H1 (cell line): ENCODE measurements around the gene STYXL1. TPM values are rescaled to one million over a fixed set of nuclear protein-coding genes. Genes with fewer than 3 reads are reported as not detected.

Experiments used
- CTCF ChIA-PET: fragments of 300-600 bp; sonication (Branson Sonifier 250); formaldehyde crosslinking; loops from one replicate; lab custom pipeline; 2021; ENCODE audit not compliant: partially characterized antibody; lab: Charles Lee
- POLR2A ChIA-PET: fragments of 300-600 bp; sonication (Branson Sonifier 250); formaldehyde crosslinking; loops from one replicate; lab custom pipeline; 2021; ENCODE audit warnings: inconsistent platforms; ENCODE audit not compliant: partially characterized antibody; lab: Charles Lee
- DNase-seq, 2 experiments: peaks; one replicate each; pipeline versions ENCODE4 v3.0.0 to v3.0.0-alpha.2; 2010 to 2022; ENCODE audit warnings: low spot score in 2 of 2, low read depth in 1 of 2, mixed read lengths in 1 of 2
- FAIRE-seq: peaks from 2 replicates; lab custom pipeline; 2011; peaks lifted over from hg19 to GRCh38; lab: Jason Lieb, UNC
- H2AFZ ChIP-seq: 2 replicates; pipeline ENCODE4 v1.8.1; 2012; ENCODE audit warnings: low read length, inconsistent platforms
- H2AK5ac ChIP-seq: 2 replicates; pipeline ENCODE4 v1.6.1; 2013; ENCODE audit warnings: low read depth, low read length
- H2BK120ac ChIP-seq: replicated peaks from 2 replicates; pipeline ENCODE3; 2013; ENCODE audit warnings: low read depth, low read length, inconsistent platforms
- H2BK12ac ChIP-seq: 2 replicates; pipeline ENCODE4 v1.6.1; 2013; ENCODE audit warnings: low read depth, low read length
- H2BK15ac ChIP-seq: 2 replicates; pipeline ENCODE4 v1.6.1; 2013; ENCODE audit warnings: low read length
- H2BK20ac ChIP-seq: 2 replicates; pipeline ENCODE4 v1.6.1; 2013; ENCODE audit warnings: low read length
- H2BK5ac ChIP-seq: 2 replicates; pipeline ENCODE4 v1.6.1; 2013; ENCODE audit warnings: low read depth, low read length
- H3K14ac ChIP-seq: 2 replicates; pipeline ENCODE4 v1.6.1; 2013; ENCODE audit warnings: inconsistent platforms; ENCODE audit not compliant: insufficient read length
- H3K18ac ChIP-seq: 2 replicates; pipeline ENCODE4 v1.6.1; 2013; ENCODE audit warnings: low read length; ENCODE audit errors: extremely low read depth
- H3K23ac ChIP-seq: 2 replicates; pipeline ENCODE4 v1.6.1; 2013; ENCODE audit warnings: inconsistent platforms; ENCODE audit not compliant: insufficient read length
- H3K23me2 ChIP-seq: 2 replicates; pipeline ENCODE4 v1.6.1; 2013; ENCODE audit warnings: low read depth, low read length
- H3K27ac ChIP-seq: 2 replicates; pipeline ENCODE4 v1.6.1; 2011; ENCODE audit warnings: low read depth, low read length, inconsistent platforms
- H3K27me3 ChIP-seq, 4 experiments: replicated peaks in 1 of 4; 1 replicate in 1 of 4; 2 replicates in 3 of 4; pipeline versions ENCODE4 v1.6.1 to v1.8.1; 2011 to 2013; ENCODE audit warnings: low read length in 3 of 4, mild to moderate bottlenecking in 3 of 4, inconsistent platforms in 2 of 4, mixed read lengths in 2 of 4, moderate library complexity in 1 of 4; ENCODE audit not compliant: control insufficient read depth in 3 of 4, insufficient read depth in 3 of 4; ENCODE audit errors: extremely low read depth in 1 of 4
- H3K36me3 ChIP-seq, 4 experiments: 2 replicates each; pipeline versions ENCODE4 v1.6.1 to v1.8.1; 2011 to 2013; ENCODE audit warnings: mild to moderate bottlenecking in 4 of 4, low read length in 3 of 4, moderate library complexity in 2 of 4, control low read depth in 1 of 4, inconsistent platforms in 1 of 4; ENCODE audit not compliant: insufficient read depth in 4 of 4, control insufficient read depth in 2 of 4
- H3K4ac ChIP-seq: replicated peaks from 2 replicates; pipeline ENCODE3; 2013; ENCODE audit warnings: low read length, low read depth, mixed read lengths, inconsistent platforms; ENCODE audit not compliant: insufficient read length
- H3K4me1 ChIP-seq, 4 experiments: replicated peaks in 1 of 4; 1 replicate in 1 of 4; 2 replicates in 3 of 4; pipeline versions ENCODE4 v1.6.1 to v1.8.1; 2011 to 2013; ENCODE audit warnings: low read length in 3 of 4, inconsistent platforms in 2 of 4, mixed read lengths in 1 of 4; ENCODE audit not compliant: insufficient read depth in 4 of 4, control insufficient read depth in 3 of 4
- H3K4me2 ChIP-seq, 2 experiments: 2 replicates each; pipeline versions ENCODE4 v1.6.1 to v1.8.1; 2011 to 2013; ENCODE audit warnings: low read depth in 2 of 2, low read length in 2 of 2, control low read depth in 1 of 2, inconsistent platforms in 1 of 2, mild to moderate bottlenecking in 1 of 2; ENCODE audit not compliant: insufficient read depth in 1 of 2
- H3K4me3 ChIP-seq, 4 experiments: fragments of 200-600, 300-600 bp in 1 of 4; sonication (generic), shearing (Covaris generic), sonication (Bioruptor Twin) in 1 of 4; 2 replicates each; pipeline versions ENCODE4 v1.5.1 to v1.8.1; 2011 to 2016; ENCODE audit warnings: low read length in 4 of 4, low read depth in 3 of 4, control low read depth in 2 of 4, inconsistent platforms in 2 of 4, mild to moderate bottlenecking in 2 of 4, mixed read lengths in 1 of 4, moderate library complexity in 1 of 4; ENCODE audit not compliant: insufficient read depth in 2 of 4; ENCODE audit errors: extremely low read depth in 1 of 4
- H3K56ac ChIP-seq: replicated peaks from 2 replicates; pipeline ENCODE3; 2013; ENCODE audit warnings: low read depth, mild to moderate bottlenecking, mixed read lengths, low read length, inconsistent platforms; ENCODE audit not compliant: insufficient read length
- H3K79me1 ChIP-seq: 2 replicates; pipeline ENCODE4 v1.6.1; 2013; ENCODE audit warnings: low read depth, low read length, control low read depth
- H3K79me2 ChIP-seq, 2 experiments: 2 replicates each; pipeline versions ENCODE4 v1.6.1 to v1.8.1; 2012 to 2013; ENCODE audit warnings: low read length in 2 of 2, mild to moderate bottlenecking in 2 of 2, inconsistent platforms in 1 of 2; ENCODE audit not compliant: insufficient read depth in 2 of 2, control insufficient read depth in 1 of 2
- H3K9ac ChIP-seq, 4 experiments: replicated peaks in 1 of 4; 1 replicate in 1 of 4; 2 replicates in 3 of 4; pipeline versions ENCODE4 v1.6.1 to v1.8.1; 2011 to 2013; ENCODE audit warnings: low read depth in 3 of 4, low read length in 3 of 4, control low read depth in 2 of 4, mild to moderate bottlenecking in 2 of 4, moderate library complexity in 2 of 4, inconsistent platforms in 1 of 4; ENCODE audit errors: extremely low read depth in 1 of 4
- H3K9me3 ChIP-seq, 2 experiments: 2 replicates each; pipeline versions ENCODE4 v1.6.1 to v1.8.1; 2012 to 2013; ENCODE audit warnings: mild to moderate bottlenecking in 2 of 2, moderate library complexity in 2 of 2, control low read depth in 1 of 2, inconsistent platforms in 1 of 2, low read depth in 1 of 2, low read length in 1 of 2, mixed read lengths in 1 of 2; ENCODE audit not compliant: insufficient read depth in 2 of 2
- H4K20me1 ChIP-seq, 2 experiments: replicated peaks in 1 of 2; 2 replicates each; pipeline versions ENCODE3 to v1.8.1; 2011 to 2013; ENCODE audit warnings: inconsistent platforms in 2 of 2, low read length in 2 of 2, mild to moderate bottlenecking in 1 of 2; ENCODE audit not compliant: insufficient read depth in 2 of 2, control insufficient read depth in 1 of 2
- H4K5ac ChIP-seq: 2 replicates; pipeline ENCODE4 v1.6.1; 2013; ENCODE audit warnings: low read length, low read depth, mixed read lengths, inconsistent platforms; ENCODE audit not compliant: insufficient read length
- H4K8ac ChIP-seq: 2 replicates; pipeline ENCODE4 v1.8.0; 2013; ENCODE audit warnings: mild to moderate bottlenecking, moderate library complexity, low read length, inconsistent platforms; ENCODE audit not compliant: insufficient read depth; ENCODE audit errors: extremely low read depth
- H4K91ac ChIP-seq: replicated peaks from 2 replicates; pipeline ENCODE3; 2013; ENCODE audit warnings: low read length, mixed read lengths, inconsistent platforms; ENCODE audit not compliant: insufficient read length
- CHD1 ChIP-seq: IDR thresholded peaks from 2 replicates; pipeline ENCODE4 v1.6.1; 2012; ENCODE audit warnings: low read depth, low read length, improper control_type of control experiment
- CTBP2 ChIP-seq: IDR thresholded peaks from 2 replicates; pipeline ENCODE4 v1.7.0; 2011; ENCODE audit warnings: borderline replicate concordance, mild to moderate bottlenecking, moderate library complexity, mixed read lengths, low read length; ENCODE audit not compliant: insufficient read depth, insufficient read length
- SAP30 ChIP-seq: fragments of 300-600 bp; sonication (generic); IDR thresholded peaks from 2 replicates; pipeline ENCODE4 v1.7.1; 2012; ENCODE audit warnings: low read length, moderate library complexity, mild to moderate bottlenecking, inconsistent platforms; ENCODE audit not compliant: insufficient read depth, insufficient replicate concordance
- SP4 ChIP-seq: IDR thresholded peaks from 2 replicates; pipeline ENCODE4 v1.6.1; 2012; ENCODE audit warnings: low read length, inconsistent platforms
- TEAD4 ChIP-seq: IDR thresholded peaks from 2 replicates; pipeline ENCODE4 v1.6.1; 2012; ENCODE audit warnings: low read depth, low read length, inconsistent platforms, mixed read lengths
- WGBS, 2 experiments: shearing (Covaris generic) in 1 of 2; methylation state at CpG; one replicate each; pipeline versions ENCODE4 v1.1.6 to v1.1.7; 2013 to 2015; ENCODE audit warnings: low lambda C conversion rate in 2 of 2, mixed read lengths in 2 of 2, inconsistent platforms in 1 of 2, low coverage in 1 of 2, missing lambda C conversion rate in 1 of 2; ENCODE audit not compliant: insufficient replicate concordance in 2 of 2, insufficient coverage in 1 of 2, insufficient read length in 1 of 2; ENCODE audit errors: extremely low coverage in 1 of 2, missing lambda C conversion rate in 1 of 2; 5-methylcytosine and 5-hydroxymethylcytosine counted together
- polyA plus RNA-seq, 7 experiments: library from polyadenylated mRNA; depleted of rRNA in 3 of 7; stranded (reverse) in 5 of 7; unstranded in 2 of 7; fragments of >200 nt in 5 of 7; fragments of 200-250 nt in 2 of 7; gene quantifications; 1 replicate in 5 of 7; 2 replicates in 1 of 7; 4 replicates in 1 of 7; pipeline versions ENCODE4 v1.2.1 to v1.2.3, GENCODE V29; 2011 to 2013; ENCODE audit warnings: missing spikeins in 2 of 7, mixed read lengths in 2 of 7
- total RNA-seq: library from RNA; stranded (reverse); fragmentation: NEBNext Ultra II Directional; extraction: Animal tissue kit (Norgen Biotek cat#: 25700); gene quantifications from 2 replicates; pipeline ENCODE4 v1.2.1, GENCODE V29; 2021
- TF ChIP-seq, protein P1 (sequence below), 3 experiments: IDR thresholded peaks; 1 replicate in 2 of 3; 2 replicates in 1 of 3; pipeline versions ENCODE4 v1.5.1 to v1.6.1; 2011; ENCODE audit warnings: low read length in 3 of 3, mild to moderate bottlenecking in 3 of 3, inconsistent platforms in 2 of 3, low read depth in 1 of 3, moderate library complexity in 1 of 3; ENCODE audit not compliant: insufficient read depth in 1 of 3; ENCODE audit errors: control extremely low read depth in 1 of 3

The STYXL1 gene
- total and polyA plus RNA-seq, 2 of the 8 experiments (the other 6 are each of a cell fraction or from before 2014, with no cell fraction given) = 32.3 to 53.9 TPM

DNA sequence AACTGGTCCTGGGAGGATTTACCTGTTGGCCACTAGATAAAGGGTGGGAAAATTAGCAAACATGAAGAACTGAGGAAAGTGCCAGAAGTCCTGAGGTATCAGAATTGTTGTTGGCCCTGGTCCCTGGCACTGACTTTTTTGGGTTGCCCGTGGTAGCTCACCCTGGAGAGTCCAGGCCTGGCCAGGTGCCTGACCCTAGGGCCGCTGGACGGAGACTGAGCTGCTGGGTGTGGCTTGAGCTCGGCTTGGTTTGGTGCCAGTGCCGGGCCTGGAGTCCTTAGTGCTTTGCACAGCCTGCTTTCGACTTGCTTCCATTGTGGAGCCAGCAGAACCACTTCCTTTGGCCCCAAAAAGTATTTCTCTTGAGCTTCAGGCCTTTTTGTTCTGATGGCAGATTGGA, 13.0 kb upstream of the STYXL1 start:
- H4K91ac ChIP-seq = no peak overlapping the region
- CTCF ChIA-PET = interaction anchor here (1.9 kb wide), 1 partner anchor 12 kb away, joined by 7 read pairs; no protein-coding TSS in a partner anchor
- WGBS, 2 experiments = 90% methylated on average over 6 of the region's 6 CpGs; no CpG with 5 or more reads in 1 of the 2 experiments
- H3K79me2 ChIP-seq = peaks cover 0 to 6% of the 10 kb centered on the region in 2 experiments; a peak in 2 of 4 replicates
- no peaks in the 10 kb centered on the region; the same call in 1 of the 2 replicates for H3K79me1 ChIP-seq
- no peak overlapping the region for H3K27ac ChIP-seq
- H2BK15ac ChIP-seq = no peak overlapping the region
- H3K9me3 ChIP-seq = no peaks in the 10 kb centered on the region
- POLR2A ChIA-PET = interaction anchor here (0.7 to 15.6 kb wide), 4 partner anchors 7 to 104 kb away, joined by 3 to 127 read pairs (median 12); partner anchors contain the start of genes MDH2 and STYXL1
- H2BK120ac ChIP-seq = no peak overlapping the region
- no peak overlapping the region for H2BK20ac ChIP-seq
- no peak overlapping the region for H3K4me3 ChIP-seq
- FAIRE-seq = no peak
- H3K23me2 ChIP-seq = no peaks in the 10 kb centered on the region
- no peaks in the 10 kb centered on the region for H3K4me1 ChIP-seq
- H2AFZ ChIP-seq = no peak overlapping the region
- H3K18ac ChIP-seq = no peak overlapping the region
- H3K27me3 ChIP-seq = no peaks in the 10 kb centered on the region
- TF ChIP-seq SP4 (no peak), CHD1 (no peak), CTBP2 (no peak), TEAD4 (no peak), SAP30 (no peak)
- TF ChIP-seq, protein P1, sequence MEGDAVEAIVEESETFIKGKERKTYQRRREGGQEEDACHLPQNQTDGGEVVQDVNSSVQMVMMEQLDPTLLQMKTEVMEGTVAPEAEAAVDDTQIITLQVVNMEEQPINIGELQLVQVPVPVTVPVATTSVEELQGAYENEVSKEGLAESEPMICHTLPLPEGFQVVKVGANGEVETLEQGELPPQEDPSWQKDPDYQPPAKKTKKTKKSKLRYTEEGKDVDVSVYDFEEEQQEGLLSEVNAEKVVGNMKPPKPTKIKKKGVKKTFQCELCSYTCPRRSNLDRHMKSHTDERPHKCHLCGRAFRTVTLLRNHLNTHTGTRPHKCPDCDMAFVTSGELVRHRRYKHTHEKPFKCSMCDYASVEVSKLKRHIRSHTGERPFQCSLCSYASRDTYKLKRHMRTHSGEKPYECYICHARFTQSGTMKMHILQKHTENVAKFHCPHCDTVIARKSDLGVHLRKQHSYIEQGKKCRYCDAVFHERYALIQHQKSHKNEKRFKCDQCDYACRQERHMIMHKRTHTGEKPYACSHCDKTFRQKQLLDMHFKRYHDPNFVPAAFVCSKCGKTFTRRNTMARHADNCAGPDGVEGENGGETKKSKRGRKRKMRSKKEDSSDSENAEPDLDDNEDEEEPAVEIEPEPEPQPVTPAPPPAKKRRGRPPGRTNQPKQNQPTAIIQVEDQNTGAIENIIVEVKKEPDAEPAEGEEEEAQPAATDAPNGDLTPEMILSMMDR (IDR thresholded peaks at IDR 0.05; ENCODE audit: control extremely low read depth in 1 of 3, insufficient read depth in 1 of 3, low read depth in 1 of 3, low read length in 3 of 3) = no peak
- TF ChIP-seq, all 59 proteins: peak for 0
- no peak overlapping the region for H3K14ac ChIP-seq
- no peak overlapping the region for H3K56ac ChIP-seq
- H4K5ac ChIP-seq = no peak overlapping the region
- H3K4me2 ChIP-seq = no peak overlapping the region
- H3K4ac ChIP-seq = no peak overlapping the region
- no peak overlapping the region for H4K8ac ChIP-seq
- no peak overlapping the region for H3K23ac ChIP-seq
- no peak overlapping the region for H3K9ac ChIP-seq
- H3K36me3 ChIP-seq = peaks cover 50 to 89% (median 85%) of the 10 kb centered on the region in 4 experiments
- H2BK5ac ChIP-seq = no peak overlapping the region
- peaks cover 0 to 11% of the 10 kb centered on the region in 2 experiments for H4K20me1 ChIP-seq
- H2BK12ac ChIP-seq = no peak overlapping the region
- no peak for DNase-seq
- no peak overlapping the region for H2AK5ac ChIP-seq
